Measurements from ENCODE around the gene MTA2. TPM values are rescaled to one million over a fixed set of nuclear protein-coding genes. Genes with fewer than 3 reads are reported as not detected.
A peak's percentile ranks its signal among the peaks of the same experiment; 100 is the strongest.

The MTA2 gene
- total and polyA plus RNA-seq, 2 of the 8 experiments (the other 6 are each of a cell fraction or from before 2014, with no cell fraction given): 25.7 to 114 TPM

GRCh38 chr11:62591448-62592145 is 10.1 kb downstream of the MTA2 start, which contains the start of gene TUT1 (continued):
- TF ChIP-seq CHD7 (IDR thresholded peaks at IDR 0.05; ENCODE audit: insufficient replicate concordance, low read length) (no peak), RBBP5 (IDR thresholded peaks at IDR 0.05; ENCODE audit: borderline replicate concordance, low read depth, low read length) (peak; percentile 62; the same call in 1 of the 2 replicates), EP300 (IDR thresholded peaks at IDR 0.05; ENCODE audit: borderline replicate concordance in 1 of 2, low read depth in 2 of 2, low read length in 2 of 2) (peak in 1 of 2 experiments; percentile 71; a peak in 1 of 3 replicates), HDAC2 (IDR thresholded peaks at IDR 0.05; ENCODE audit: borderline replicate concordance in 1 of 2, low read depth in 2 of 2, low read length in 2 of 2) (no peak), JUND (IDR thresholded peaks at IDR 0.05; ENCODE audit: low read length) (peak; percentile 67), CTCF (IDR thresholded peaks at IDR 0.05; ENCODE audit: control extremely low read depth in 1 of 3, insufficient read depth in 1 of 3, low read depth in 1 of 3, low read length in 3 of 3) (no peak)

All from H1 (cell line).